ENCODE results near the gene SLC38A4. TPM values are rescaled to one million over a fixed set of nuclear protein-coding genes. Genes with fewer than 3 reads are reported as not detected.
A peak's percentile ranks its signal among the peaks of the same experiment; 100 is the strongest.

Gene SLC38A4
- total RNA-seq, 1 donor from 2014 or later, result 0.27 TPM

GRCh38 chr12:46773586-46774321 is 52.0 kb downstream of the SLC38A4 start:
- H3K27me3 ChIP-seq (ENCODE audit: low read depth), result no peaks in the 10 kb centered on the region
- no peaks in the 10 kb centered on the region for H3K9me3 ChIP-seq (replicated peaks)
- H3K4me3 ChIP-seq, result no peak overlapping the region
- DNase-seq, result no peak
- no peaks in the 10 kb centered on the region for H3K36me3 ChIP-seq
- intact Hi-C loops (cut with micrococcal nuclease), result no loop called here
- TF ChIP-seq CTCF (IDR thresholded peaks at IDR 0.05; ENCODE audit: borderline replicate concordance), result no peak
- H3K4me1 ChIP-seq, result peaks cover 29% of the 10 kb centered on the region
- no peak overlapping the region for H3K27ac ChIP-seq (replicated peaks)

- peaks cover 29% of the 10 kb centered on the region for H3K4me1 ChIP-seq
- H3K27me3 ChIP-seq (ENCODE audit: low read depth), result no peaks in the 10 kb centered on the region
- H3K4me3 ChIP-seq, result no peak overlapping the region
- H3K36me3 ChIP-seq, result no peaks in the 10 kb centered on the region
- no peak overlapping the region for H3K27ac ChIP-seq (replicated peaks)
- no peak for TF ChIP-seq CTCF (IDR thresholded peaks at IDR 0.05; ENCODE audit: borderline replicate concordance)
- DNase-seq, result no peak
- intact Hi-C loops (cut with micrococcal nuclease), result no loop called here
- no peaks in the 10 kb centered on the region for H3K9me3 ChIP-seq (replicated peaks)
These were observed 54.4 kb downstream of the SLC38A4 start for GRCh38 chr12:46771268-46771827.

DNA sequence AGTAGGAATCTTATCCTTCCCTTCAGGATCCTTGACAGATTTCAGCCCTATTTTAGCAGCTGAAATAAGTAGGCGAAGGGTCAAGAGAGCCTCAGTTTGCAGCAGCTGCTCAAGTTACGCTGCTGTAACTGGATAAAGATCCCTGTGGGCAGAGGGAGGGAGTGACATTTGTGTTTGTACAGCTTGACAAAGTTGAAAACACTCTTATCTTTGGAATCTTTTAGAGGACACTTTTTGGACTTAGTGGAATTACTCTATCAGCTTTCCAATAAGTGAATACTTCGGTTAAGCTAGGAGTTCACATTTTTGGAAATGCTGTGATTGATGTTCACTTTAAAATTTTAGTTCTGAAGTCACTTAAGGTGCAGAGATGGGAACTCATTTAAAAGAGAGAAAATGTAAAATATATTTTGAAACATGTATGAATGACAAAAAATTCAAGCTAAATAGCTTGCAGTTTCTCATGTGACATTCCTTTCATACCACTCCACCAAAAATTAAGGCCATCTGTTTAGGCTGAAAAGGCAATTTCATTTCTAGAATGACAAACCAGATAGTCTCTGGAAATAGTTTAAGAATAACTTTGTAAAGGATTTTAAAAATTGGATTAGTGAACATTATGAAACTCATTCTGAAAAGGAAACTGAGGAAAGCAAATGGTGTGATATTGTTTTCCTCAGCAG is 55.2 kb downstream of the SLC38A4 start:
- no peak for DNase-seq

GRCh38 chr12:46764005-46764404 is 61.8 kb downstream of the SLC38A4 start:
- H3K9me3 ChIP-seq (replicated peaks), result peaks cover 5% of the 10 kb centered on the region
- no peak for TF ChIP-seq CTCF (IDR thresholded peaks at IDR 0.05; ENCODE audit: borderline replicate concordance)
- no peaks in the 10 kb centered on the region for H3K36me3 ChIP-seq

More for the DNA sequence above, 55.2 kb downstream of the SLC38A4 start:
- peak overlapping the region; percentile 1 for H3K4me3 ChIP-seq
- H3K9me3 ChIP-seq (replicated peaks), result no peaks in the 10 kb centered on the region
- no peak for TF ChIP-seq CTCF (IDR thresholded peaks at IDR 0.05; ENCODE audit: borderline replicate concordance)
- intact Hi-C loops (cut with micrococcal nuclease), result no loop called here
- peaks cover 29% of the 10 kb centered on the region for H3K4me1 ChIP-seq
- no peaks in the 10 kb centered on the region for H3K27me3 ChIP-seq (ENCODE audit: low read depth)
- peak overlapping the region; percentile 6 for H3K27ac ChIP-seq (replicated peaks)
- H3K36me3 ChIP-seq, result no peaks in the 10 kb centered on the region

DNA sequence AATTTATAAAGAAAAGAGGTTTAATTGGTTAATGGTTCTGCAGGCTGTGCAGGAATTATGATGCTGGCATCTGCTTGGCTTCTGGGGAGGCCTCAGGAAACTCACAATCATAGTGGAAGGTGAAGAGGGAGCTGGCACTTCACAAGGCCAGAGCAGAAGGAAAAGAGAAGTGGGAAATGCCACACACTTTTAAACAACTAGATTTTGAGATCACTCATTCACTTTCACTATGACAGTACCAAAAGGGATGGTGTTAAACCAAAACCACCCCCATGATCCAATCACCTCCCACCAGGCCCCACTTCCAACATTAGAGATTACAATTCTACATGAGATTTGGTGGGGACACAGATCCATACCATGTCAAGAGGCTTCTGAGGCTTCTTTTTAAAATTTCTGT is 62.6 kb downstream of the SLC38A4 start:
- no peak for DNase-seq
- TF ChIP-seq CTCF (IDR thresholded peaks at IDR 0.05; ENCODE audit: borderline replicate concordance), result no peak
- no peaks in the 10 kb centered on the region for H3K27me3 ChIP-seq (ENCODE audit: low read depth)
- no peak overlapping the region for H3K4me3 ChIP-seq
- intact Hi-C loops (cut with micrococcal nuclease), result no loop called here
- H3K27ac ChIP-seq (replicated peaks), result no peak overlapping the region
- no peaks in the 10 kb centered on the region for H3K36me3 ChIP-seq
- H3K9me3 ChIP-seq (replicated peaks), result peaks cover 13% of the 10 kb centered on the region
- H3K4me1 ChIP-seq, result no peaks in the 10 kb centered on the region

More at GRCh38 chr12:46764005-46764404, 61.8 kb downstream of the SLC38A4 start:
- no peak for DNase-seq
- H3K4me3 ChIP-seq, result no peak overlapping the region
- intact Hi-C loops (cut with micrococcal nuclease), result no loop called here
- no peaks in the 10 kb centered on the region for H3K4me1 ChIP-seq
- H3K27me3 ChIP-seq (ENCODE audit: low read depth), result no peaks in the 10 kb centered on the region
- H3K27ac ChIP-seq (replicated peaks), result no peak overlapping the region

Data from left ventricle myocardium inferior (tissue), 1 donor.